Measurements from ENCODE around the gene DNMT1.

DNA sequence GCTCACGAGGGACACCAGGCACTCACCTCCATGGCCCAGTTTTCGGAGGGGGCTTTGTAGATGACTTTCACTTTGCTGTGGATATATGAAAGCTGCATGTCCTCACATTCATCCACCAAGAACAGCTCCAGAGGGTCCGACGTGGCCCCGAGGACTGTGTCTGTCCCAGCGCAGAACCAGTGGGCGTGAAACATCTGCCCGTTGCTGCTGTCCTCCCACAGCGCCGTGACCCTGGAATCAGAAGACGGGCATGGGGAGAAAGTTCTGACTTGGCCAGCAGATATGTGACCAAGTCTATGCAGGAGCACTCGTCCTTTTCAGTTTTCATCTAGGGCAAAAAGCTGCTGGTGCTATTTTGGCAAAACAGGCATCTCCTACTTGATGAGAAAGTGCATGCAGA lies 45.3 kb downstream of the DNMT1 start:
- no peak for TF ChIP-seq CTCF (IDR thresholded peaks at IDR 0.05)
- TF ChIP-seq EZH2 (IDR thresholded peaks at IDR 0.05; ENCODE audit: borderline replicate concordance, insufficient read depth, low read depth, low read length, poor library complexity, severe bottlenecking): no peak
